Type B pancreatic cell (in vitro differentiated cells): Measurements from ENCODE around the gene SMARCAD1. TPM values are rescaled to one million over a fixed set of nuclear protein-coding genes. Genes with fewer than 3 reads are reported as not detected.

Experiments
- DNase-seq: peaks from one replicate; pipeline ENCODE4 v3.0.0; 2021; ENCODE audit warnings: mixed read lengths; ENCODE audit not compliant: unreplicated experiment; ENCODE audit errors: extremely low spot score
- H3K27ac Mint-ChIP-seq: 2 replicates; pipeline ENCODE4 v1.8.0; 2021; ENCODE audit warnings: mild to moderate bottlenecking, mixed read lengths
- H3K27me3 Mint-ChIP-seq: 2 replicates; pipeline ENCODE4 v1.8.0; 2021; ENCODE audit warnings: mixed read lengths
- H3K36me3 Mint-ChIP-seq: 2 replicates; pipeline ENCODE4 v1.8.0; 2021; ENCODE audit warnings: mixed read lengths
- H3K4me1 Mint-ChIP-seq: one replicate; pipeline ENCODE4 v1.8.0; 2021; ENCODE audit warnings: mixed read lengths; ENCODE audit not compliant: unreplicated experiment
- H3K4me3 Mint-ChIP-seq: 2 replicates; pipeline ENCODE4 v1.8.0; 2021; ENCODE audit warnings: mild to moderate bottlenecking, mixed read lengths
- H3K9me3 Mint-ChIP-seq: 2 replicates; pipeline ENCODE4 v1.8.0; 2021; ENCODE audit warnings: mixed read lengths
- total RNA-seq: library from RNA; stranded (reverse); gene quantifications from 2 replicates; pipeline ENCODE4 v1.2.1, GENCODE V29; 2021; ENCODE audit warnings: low replicate concordance
- TF ChIP-seq, protein P1 (sequence below): fragments of 200-600 bp; sonication (generic); conservative IDR thresholded peaks from 2 replicates; pipeline ENCODE4 v1.5.0; 2021; ENCODE audit warnings: antibody characterized with exemption, mild to moderate bottlenecking

Gene SMARCAD1
- total RNA-seq, 1 donor from 2014 or later = 52.3 TPM

DNA sequence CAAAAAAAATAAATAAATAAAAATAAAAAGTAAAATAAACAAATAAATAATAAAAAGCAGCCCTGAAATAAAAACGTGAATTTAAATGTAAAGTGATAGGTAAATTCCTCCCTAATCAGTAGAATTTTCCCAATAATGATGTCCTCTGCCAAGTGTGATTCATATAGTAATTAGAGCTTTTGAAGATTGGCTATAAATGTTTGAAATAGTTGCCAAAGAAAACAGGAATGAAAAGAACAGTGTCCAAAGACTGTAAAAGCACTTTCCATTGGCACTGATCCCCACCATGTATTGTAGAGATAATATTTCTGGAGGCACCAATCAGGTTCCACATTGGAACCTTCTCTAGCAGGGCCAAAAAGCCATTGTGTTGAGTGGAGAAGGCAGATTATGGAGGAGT, 25.9 kb upstream of the SMARCAD1 start:
- TF ChIP-seq, protein P1, sequence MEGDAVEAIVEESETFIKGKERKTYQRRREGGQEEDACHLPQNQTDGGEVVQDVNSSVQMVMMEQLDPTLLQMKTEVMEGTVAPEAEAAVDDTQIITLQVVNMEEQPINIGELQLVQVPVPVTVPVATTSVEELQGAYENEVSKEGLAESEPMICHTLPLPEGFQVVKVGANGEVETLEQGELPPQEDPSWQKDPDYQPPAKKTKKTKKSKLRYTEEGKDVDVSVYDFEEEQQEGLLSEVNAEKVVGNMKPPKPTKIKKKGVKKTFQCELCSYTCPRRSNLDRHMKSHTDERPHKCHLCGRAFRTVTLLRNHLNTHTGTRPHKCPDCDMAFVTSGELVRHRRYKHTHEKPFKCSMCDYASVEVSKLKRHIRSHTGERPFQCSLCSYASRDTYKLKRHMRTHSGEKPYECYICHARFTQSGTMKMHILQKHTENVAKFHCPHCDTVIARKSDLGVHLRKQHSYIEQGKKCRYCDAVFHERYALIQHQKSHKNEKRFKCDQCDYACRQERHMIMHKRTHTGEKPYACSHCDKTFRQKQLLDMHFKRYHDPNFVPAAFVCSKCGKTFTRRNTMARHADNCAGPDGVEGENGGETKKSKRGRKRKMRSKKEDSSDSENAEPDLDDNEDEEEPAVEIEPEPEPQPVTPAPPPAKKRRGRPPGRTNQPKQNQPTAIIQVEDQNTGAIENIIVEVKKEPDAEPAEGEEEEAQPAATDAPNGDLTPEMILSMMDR = no peak
- H3K4me1 Mint-ChIP-seq = no peaks in the 10 kb centered on the region
- H3K27ac Mint-ChIP-seq = no peak overlapping the region
- H3K9me3 Mint-ChIP-seq = no peaks in the 10 kb centered on the region
- no peaks in the 10 kb centered on the region for H3K36me3 Mint-ChIP-seq
- H3K27me3 Mint-ChIP-seq = peaks cover 4% of the 10 kb centered on the region
- DNase-seq = no peak
- no peak overlapping the region for H3K4me3 Mint-ChIP-seq

DNA sequence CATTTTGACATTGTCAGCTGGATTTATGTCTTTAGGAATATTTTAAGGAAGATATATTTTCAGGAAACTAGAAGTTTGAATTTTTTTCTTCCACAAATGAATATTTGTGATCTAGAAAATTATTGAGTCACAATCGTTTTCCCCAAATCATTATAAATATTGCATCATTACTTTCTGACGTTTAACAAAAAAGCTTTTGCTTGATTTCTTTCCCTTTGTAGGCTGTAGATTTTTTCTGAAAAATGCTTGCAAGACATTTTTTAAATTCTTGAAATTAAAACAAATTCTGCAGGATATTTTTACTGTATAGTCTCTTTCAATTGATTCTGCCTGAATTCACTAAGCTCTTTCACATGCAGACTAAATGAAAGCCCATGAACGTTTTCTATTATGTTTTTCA, 4.9 kb upstream of the SMARCAD1 start:
- no peak overlapping the region for H3K4me3 Mint-ChIP-seq
- H3K36me3 Mint-ChIP-seq = no peaks in the 10 kb centered on the region
- no peak overlapping the region for H3K27ac Mint-ChIP-seq
- peaks cover 2% of the 10 kb centered on the region for H3K27me3 Mint-ChIP-seq
- H3K9me3 Mint-ChIP-seq = no peaks in the 10 kb centered on the region
- DNase-seq = no peak
- H3K4me1 Mint-ChIP-seq = no peaks in the 10 kb centered on the region
- TF ChIP-seq, protein P1 = no peak

DNA sequence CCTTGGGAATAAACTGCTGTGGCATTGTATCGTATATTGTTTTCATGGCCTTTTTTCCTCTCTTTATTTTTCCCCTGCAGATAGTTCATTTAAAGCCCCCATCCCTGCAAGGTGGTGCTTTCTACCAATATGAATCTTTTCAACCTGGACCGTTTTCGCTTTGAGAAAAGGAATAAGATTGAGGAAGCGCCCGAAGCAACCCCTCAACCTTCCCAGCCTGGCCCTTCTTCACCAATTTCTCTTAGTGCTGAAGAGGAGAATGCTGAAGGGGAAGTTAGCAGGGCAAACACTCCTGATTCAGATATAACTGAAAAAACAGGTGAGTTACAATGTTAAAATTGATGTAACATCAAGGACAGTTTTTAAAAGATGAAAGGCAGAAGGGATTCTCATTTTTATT, 601 bp downstream of the SMARCAD1 start:
- peak overlapping the region; percentile 99 for H3K27ac Mint-ChIP-seq
- TF ChIP-seq, protein P1 = no peak
- peaks cover 26% of the 10 kb centered on the region for H3K4me1 Mint-ChIP-seq
- no peak for DNase-seq
- H3K36me3 Mint-ChIP-seq = peaks cover 37% of the 10 kb centered on the region
- H3K9me3 Mint-ChIP-seq = peaks cover under 1% of the 10 kb centered on the region
- H3K4me3 Mint-ChIP-seq = peak overlapping the region; percentile 99
- H3K27me3 Mint-ChIP-seq = no peaks in the 10 kb centered on the region

DNA sequence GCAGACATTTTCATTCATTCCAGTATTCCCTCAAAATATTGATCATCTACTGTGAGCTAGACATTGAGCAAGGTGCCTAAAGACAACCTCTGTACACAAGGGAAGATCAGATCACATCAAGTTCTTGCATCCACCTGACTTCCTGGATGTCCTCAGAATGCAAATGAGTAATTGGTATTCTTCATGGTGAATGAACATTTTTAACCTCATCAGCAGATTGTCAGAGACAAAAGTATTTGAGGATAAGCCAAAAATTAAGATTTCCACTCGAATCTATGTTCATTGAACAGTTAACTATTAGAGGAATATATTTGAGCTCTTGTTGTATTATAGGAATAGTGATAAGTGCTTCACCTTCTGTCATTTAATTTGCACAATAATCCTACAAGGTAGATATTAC, 1.3 kb downstream of the SMARCAD1 start:
- TF ChIP-seq, protein P1 = no peak

DNA sequence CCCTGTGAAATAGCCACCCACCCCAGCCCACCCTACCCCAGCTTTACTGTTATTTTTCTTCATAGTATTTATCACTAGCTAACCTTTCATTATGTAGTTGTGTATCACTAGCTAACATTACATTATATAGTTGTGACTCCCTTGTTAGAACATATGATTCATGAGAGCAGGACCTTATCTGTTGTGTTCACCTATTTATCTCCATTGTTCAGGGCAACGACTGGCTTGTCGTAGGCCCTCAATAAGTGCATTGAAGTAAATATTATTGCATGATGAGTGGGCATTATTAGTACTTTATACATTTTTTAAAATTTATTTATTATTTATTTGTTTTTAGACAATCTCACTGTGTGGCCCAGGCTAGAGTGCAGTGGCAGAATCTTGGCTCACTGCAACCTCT, 4.2 kb downstream of the SMARCAD1 start:
- no peak overlapping the region for H3K27ac Mint-ChIP-seq
- peaks cover 26% of the 10 kb centered on the region for H3K4me1 Mint-ChIP-seq
- peaks cover 70% of the 10 kb centered on the region for H3K36me3 Mint-ChIP-seq

More for the DNA sequence above, 1.3 kb downstream of the SMARCAD1 start:
- peaks cover 7% of the 10 kb centered on the region for H3K9me3 Mint-ChIP-seq
- peaks cover 26% of the 10 kb centered on the region for H3K4me1 Mint-ChIP-seq
- no peak for DNase-seq
- H3K36me3 Mint-ChIP-seq = peaks cover 44% of the 10 kb centered on the region
- peak overlapping the region; percentile 99 for H3K4me3 Mint-ChIP-seq
- H3K27me3 Mint-ChIP-seq = no peaks in the 10 kb centered on the region
- H3K27ac Mint-ChIP-seq = peak overlapping the region; percentile 99

More for the DNA sequence above, 4.2 kb downstream of the SMARCAD1 start:
- no peak for DNase-seq
- TF ChIP-seq, protein P1 = no peak
- H3K4me3 Mint-ChIP-seq = no peak overlapping the region
- H3K9me3 Mint-ChIP-seq = peaks cover 8% of the 10 kb centered on the region
- no peaks in the 10 kb centered on the region for H3K27me3 Mint-ChIP-seq
